Skeletal muscle satellite cell (primary cell): ENCODE results near the gene NCKAP5.

Experiments used
- H3K27me3 ChIP-seq: 2 replicates; pipeline ENCODE4 v1.7.0; 2013; ENCODE audit warnings: low read length; ENCODE audit not compliant: control insufficient read depth, insufficient read depth
- H3K36me3 ChIP-seq: 2 replicates; pipeline ENCODE4 v1.7.0; 2013; ENCODE audit warnings: mild to moderate bottlenecking, control low read depth, low read length; ENCODE audit not compliant: insufficient read depth
- H3K4me1 ChIP-seq: 2 replicates; pipeline ENCODE4 v1.7.0; 2013; ENCODE audit warnings: low read length; ENCODE audit not compliant: control insufficient read depth, insufficient read depth
- H3K4me2 ChIP-seq: 2 replicates; pipeline ENCODE4 v1.7.0; 2013; ENCODE audit warnings: mild to moderate bottlenecking, low read length
- H3K4me3 ChIP-seq: 2 replicates; pipeline ENCODE4 v1.7.0; 2013; ENCODE audit warnings: low read length
- H3K9ac ChIP-seq: 2 replicates; pipeline ENCODE4 v1.7.0; 2013; ENCODE audit warnings: mild to moderate bottlenecking, low read depth, low read length, moderate library complexity
- H3K9me3 ChIP-seq: replicated peaks from 2 replicates; pipeline ENCODE4 v1.7.0; 2013; ENCODE audit warnings: mild to moderate bottlenecking, control low read depth, low read length

NCKAP5 gene

DNA sequence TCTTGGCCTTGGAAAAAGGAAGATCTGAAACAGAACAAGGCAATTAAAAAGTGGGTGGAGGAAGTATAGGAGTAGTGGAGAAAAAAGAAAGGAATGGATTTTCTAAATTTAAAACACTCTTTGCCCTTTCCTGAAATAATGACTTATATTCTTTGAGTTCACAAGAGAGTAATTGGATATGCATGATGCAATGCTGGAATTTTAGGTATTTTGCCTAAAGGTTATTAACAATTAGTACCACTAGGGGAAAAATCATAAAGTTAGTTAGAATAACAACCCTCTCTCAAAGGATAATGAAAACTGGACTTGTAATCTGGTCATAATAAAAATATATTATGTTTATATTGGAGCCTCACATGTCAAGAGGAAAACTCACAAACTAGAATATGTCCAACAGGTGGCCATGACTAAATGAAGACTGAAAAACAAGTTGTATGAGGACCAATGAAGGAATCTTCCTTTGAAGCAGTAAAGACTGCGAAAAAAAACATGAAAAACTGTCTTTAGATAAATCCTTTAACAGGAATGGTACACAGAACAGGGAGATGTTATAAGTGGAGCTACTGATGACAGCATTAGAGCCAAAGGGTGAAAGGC lies 281.8 kb downstream of the NCKAP5 start:
- Histone ChIP-seq H3K9me3 (no peaks in the 10 kb centered on the region), H3K9ac (peak overlapping the region; percentile 54), H3K4me3 (no peak overlapping the region), H3K4me2 (no peak overlapping the region), H3K4me1 (peaks cover 33% of the 10 kb centered on the region), H3K36me3 (no peaks in the 10 kb centered on the region), H3K27me3 (no peaks in the 10 kb centered on the region)

DNA sequence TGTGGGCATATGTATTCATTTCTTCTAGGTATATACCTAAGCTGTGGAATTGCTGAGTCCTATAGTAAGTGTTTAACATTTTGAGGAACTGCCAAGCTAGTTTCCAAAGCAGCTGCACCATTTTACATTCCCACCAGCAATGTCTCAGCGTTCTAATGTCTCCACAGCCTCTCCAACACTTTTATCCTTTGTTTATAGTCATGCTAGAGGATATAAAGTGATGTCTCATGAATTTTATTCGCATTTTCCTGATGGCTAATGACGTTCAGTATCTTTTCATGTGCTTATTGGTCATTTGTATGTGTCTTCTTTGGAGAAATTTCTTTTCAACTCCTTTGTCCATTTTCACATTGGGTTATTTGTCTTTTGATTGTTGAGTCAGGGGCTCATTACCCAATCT lies 295.2 kb downstream of the NCKAP5 start:
- Histone ChIP-seq H3K9me3 (no peaks in the 10 kb centered on the region), H3K27me3 (no peaks in the 10 kb centered on the region), H3K36me3 (no peaks in the 10 kb centered on the region), H3K4me2 (no peak overlapping the region), H3K4me3 (no peak overlapping the region), H3K4me1 (no peaks in the 10 kb centered on the region), H3K9ac (no peak overlapping the region)

DNA sequence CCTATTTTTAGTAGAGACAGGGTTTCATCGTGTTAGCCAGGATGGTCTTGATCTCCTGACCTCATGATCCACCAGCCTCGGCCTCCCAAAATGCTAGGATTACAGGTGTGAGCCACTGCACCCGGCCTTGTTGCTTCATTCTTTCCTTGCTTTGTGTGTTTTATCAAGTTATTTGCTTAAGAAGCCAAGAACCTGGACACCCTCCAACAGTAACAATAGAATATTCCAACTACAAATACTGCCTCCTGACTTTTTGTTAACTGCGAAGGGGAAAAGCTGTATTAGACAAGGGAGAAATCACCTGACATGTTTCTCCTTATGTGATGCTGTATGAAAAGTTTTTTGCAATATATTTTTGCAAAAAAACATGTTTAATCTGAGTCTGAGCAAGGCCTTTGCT lies 297.2 kb downstream of the NCKAP5 start:
- Histone ChIP-seq H3K36me3 (no peaks in the 10 kb centered on the region), H3K4me2 (no peak overlapping the region), H3K4me1 (peaks cover 7% of the 10 kb centered on the region), H3K27me3 (no peaks in the 10 kb centered on the region), H3K9ac (no peak overlapping the region), H3K4me3 (no peak overlapping the region), H3K9me3 (no peaks in the 10 kb centered on the region)

DNA sequence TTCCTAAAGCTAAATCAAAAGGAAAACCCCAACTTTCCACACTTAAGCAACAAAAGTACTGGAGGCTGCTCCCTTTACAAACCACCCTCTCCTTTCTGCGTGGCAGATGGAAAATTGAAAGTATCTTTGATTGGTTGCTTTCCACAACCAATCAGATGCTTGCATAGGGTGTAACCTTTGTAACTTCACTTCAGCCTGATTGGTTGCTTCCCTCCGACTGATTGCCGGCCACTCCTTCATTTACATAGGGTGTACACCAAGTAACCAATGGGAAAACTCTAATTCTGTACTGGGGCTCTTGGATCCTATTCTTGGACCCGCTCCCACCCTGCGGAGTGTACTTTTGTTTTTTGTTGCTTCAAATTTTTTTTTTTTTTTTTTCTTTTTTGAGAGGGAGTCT lies 297.7 kb downstream of the NCKAP5 start:
- H3K9me3 ChIP-seq = no peaks in the 10 kb centered on the region
- H3K4me1 ChIP-seq = peaks cover 12% of the 10 kb centered on the region
- H3K9ac ChIP-seq = no peak overlapping the region
- no peak overlapping the region for H3K4me2 ChIP-seq
- no peak overlapping the region for H3K4me3 ChIP-seq
- no peaks in the 10 kb centered on the region for H3K36me3 ChIP-seq
- H3K27me3 ChIP-seq = no peaks in the 10 kb centered on the region

DNA sequence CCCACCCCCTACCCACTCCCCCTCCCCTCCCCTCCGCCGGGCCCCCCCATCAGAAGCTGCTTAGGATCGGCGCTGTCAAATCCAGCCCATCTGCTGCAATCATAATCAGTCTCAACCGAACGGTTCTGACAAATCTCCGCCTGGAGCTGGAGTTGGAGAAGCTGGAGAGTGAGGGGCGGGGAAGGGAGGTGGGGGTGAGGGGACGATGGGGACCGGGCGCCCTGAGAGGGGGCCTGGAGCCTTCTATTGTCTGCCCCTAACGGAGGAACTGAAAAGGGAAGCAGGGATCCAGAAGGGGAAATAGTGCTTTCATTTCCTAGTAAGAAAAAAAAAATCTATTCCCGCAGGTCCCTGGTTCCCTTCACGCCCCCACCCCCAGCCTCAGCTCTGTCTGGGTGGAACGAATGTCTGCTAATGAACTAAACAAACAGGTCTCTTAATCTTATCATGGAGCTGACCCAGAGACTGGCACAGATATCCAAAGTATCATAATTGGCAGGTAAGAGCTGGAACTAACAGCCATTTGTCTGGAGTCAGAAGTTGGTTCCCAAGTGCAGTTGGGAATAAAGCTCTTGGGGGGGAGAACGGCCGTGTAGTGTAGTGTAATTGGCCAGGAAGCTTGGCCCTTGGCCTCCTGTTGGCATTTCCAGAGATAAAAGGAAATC lies 301.2 kb downstream of the NCKAP5 start:
- no peaks in the 10 kb centered on the region for H3K9me3 ChIP-seq
- H3K27me3 ChIP-seq = no peaks in the 10 kb centered on the region
- H3K9ac ChIP-seq = peak overlapping the region; percentile 56
- H3K36me3 ChIP-seq = no peaks in the 10 kb centered on the region
- H3K4me1 ChIP-seq = peaks cover 14% of the 10 kb centered on the region
- peak overlapping the region; percentile 84 for H3K4me2 ChIP-seq
- peak overlapping the region; percentile 74 for H3K4me3 ChIP-seq

DNA sequence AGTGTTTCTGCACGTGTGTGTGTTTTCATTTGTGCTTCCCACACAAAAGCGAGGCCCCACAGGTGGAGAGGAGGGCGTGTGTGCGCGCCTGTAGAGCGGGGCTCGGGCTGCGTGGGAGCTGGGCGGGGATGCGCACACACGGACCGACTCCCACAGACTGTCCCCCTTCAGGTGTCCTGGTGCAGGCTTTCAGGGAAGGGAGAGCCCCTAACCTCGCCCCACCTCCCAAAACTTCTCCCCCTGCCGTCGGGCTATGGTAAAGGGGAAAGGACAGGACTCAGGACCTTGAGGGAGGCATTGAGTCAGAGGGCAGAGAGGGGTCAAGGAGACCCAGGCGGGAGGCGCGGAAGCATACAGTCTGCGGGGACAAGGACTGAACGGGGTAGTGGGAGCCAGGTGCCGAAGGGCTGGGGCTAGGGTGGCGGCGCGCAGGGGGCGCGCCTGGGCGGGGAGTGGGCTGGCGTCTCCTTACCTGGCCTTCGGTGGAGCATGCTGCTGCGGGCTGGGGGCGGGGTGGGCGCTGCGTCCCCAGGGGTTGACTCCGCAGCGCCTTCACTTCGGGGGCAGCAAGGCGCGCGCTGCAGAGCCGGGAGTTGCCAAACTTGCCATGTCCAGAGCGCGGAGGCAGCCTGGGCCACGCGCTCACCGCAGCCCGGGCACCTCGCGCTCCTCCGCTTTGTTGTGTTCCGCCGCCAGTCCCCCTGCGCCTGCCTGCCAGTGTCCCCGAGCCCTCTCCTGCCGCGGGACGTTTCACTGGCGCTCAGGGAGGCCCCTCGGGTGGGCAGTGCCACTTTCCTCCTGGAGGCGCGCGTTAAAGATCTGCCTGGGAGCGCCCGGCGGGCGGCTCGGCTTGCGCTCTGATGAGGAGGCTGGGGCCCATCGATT lies 302.0 kb downstream of the NCKAP5 start:
- Histone ChIP-seq H3K4me2 (peak overlapping the region; percentile 84), H3K4me3 (peak overlapping the region; percentile 74), H3K9me3 (no peaks in the 10 kb centered on the region), H3K9ac (peak overlapping the region; percentile 56), H3K27me3 (no peaks in the 10 kb centered on the region), H3K4me1 (peaks cover 14% of the 10 kb centered on the region), H3K36me3 (no peaks in the 10 kb centered on the region)

DNA sequence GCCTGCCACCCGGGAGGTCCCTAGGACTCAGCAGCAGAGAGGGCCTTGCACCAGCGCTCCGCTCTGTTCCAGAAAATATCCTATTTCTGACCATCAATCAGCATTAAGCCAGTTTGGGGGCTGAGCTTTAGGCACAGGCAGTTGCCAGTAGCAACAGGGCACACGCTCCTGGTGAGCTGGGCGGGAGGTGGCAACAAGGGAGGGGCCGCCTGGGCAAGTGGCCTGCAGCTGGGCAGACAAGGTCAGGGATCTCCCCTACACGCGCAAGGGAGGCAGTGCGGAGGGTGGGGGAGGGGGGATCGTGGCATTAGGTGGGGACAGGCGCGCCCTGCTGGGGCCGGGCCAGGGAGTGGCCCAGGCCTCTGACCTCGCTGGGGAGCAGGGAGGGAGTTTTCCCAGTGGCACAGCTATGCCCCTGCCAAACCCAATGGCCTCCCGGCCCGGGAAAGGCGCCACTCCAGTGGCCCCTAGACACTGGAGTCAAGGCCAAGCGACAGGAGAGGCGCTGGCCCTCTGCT lies 302.8 kb downstream of the NCKAP5 start:
- peak overlapping the region; percentile 56 for H3K9ac ChIP-seq
- H3K36me3 ChIP-seq = no peaks in the 10 kb centered on the region
- H3K27me3 ChIP-seq = no peaks in the 10 kb centered on the region
- peaks cover 14% of the 10 kb centered on the region for H3K4me1 ChIP-seq
- peak overlapping the region; percentile 74 for H3K4me3 ChIP-seq
- no peaks in the 10 kb centered on the region for H3K9me3 ChIP-seq
- H3K4me2 ChIP-seq = peak overlapping the region; percentile 84

DNA sequence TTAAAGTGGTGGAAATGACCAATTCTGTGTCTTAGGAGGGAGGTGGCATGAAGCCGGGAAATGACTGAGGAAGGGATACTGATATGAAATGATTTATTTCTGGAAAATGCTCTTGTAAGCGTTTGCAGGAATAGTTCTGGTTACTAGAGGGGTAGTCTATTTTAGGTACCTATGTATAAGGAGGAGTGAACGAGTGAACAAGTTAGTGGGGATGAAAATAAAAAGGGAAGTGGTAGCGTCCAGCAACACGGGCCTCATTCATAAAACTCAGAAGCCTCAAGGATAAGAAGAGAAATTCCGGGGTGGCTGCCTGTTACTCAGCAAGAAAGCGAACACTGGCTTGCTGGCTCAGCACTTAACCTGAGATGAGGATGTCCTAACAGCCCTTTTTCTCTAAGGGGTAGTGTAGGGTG lies 303.3 kb downstream of the NCKAP5 start:
- H3K36me3 ChIP-seq = no peaks in the 10 kb centered on the region
- no peak overlapping the region for H3K4me3 ChIP-seq
- H3K4me2 ChIP-seq = peak overlapping the region; percentile 84
- H3K9ac ChIP-seq = no peak overlapping the region
- H3K4me1 ChIP-seq = peaks cover 14% of the 10 kb centered on the region
- H3K9me3 ChIP-seq = no peaks in the 10 kb centered on the region
- no peaks in the 10 kb centered on the region for H3K27me3 ChIP-seq

DNA sequence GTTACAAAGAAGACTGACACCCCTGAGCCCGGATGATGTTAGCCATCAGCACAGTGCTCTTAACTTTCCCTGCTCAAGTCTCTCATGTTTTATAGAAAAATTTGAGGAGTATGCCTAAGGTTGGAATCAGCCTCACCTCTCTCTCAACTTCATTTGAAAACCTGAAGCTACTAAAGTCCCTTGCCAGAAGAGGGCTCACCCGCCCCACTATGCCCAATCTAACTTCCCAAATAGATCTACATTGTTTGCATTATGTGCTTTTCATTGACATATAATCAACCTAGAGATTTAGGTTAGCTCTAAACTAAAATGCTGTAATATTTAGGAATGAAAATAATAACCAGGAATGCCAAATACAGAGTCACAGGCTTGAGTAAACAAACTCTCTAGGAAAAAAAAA lies 305.4 kb downstream of the NCKAP5 start:
- H3K9ac ChIP-seq = no peak overlapping the region
- no peak overlapping the region for H3K4me2 ChIP-seq
- H3K9me3 ChIP-seq = no peaks in the 10 kb centered on the region
- H3K4me3 ChIP-seq = no peak overlapping the region
- H3K36me3 ChIP-seq = no peaks in the 10 kb centered on the region
- H3K27me3 ChIP-seq = no peaks in the 10 kb centered on the region
- H3K4me1 ChIP-seq = peaks cover 14% of the 10 kb centered on the region

DNA sequence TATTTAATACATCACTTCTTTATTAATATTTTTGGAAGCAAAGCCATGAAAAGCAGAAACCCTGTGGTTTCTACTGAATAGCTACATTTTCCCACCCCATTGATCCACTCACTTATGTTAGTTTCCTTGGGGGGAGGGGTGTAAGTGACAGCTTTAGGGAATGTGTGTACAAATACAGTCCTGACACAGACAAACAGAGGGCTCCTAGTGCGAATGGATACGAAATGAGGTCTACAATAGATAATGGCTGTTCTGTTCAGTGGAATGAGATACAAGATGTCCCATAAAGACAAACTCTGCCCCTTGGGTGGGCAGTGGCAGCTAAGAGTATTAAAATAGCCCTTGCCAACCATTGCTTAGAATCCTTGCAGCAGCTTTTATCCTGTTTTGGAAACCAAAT lies 312.9 kb downstream of the NCKAP5 start:
- H3K4me3 ChIP-seq = no peak overlapping the region
- H3K36me3 ChIP-seq = no peaks in the 10 kb centered on the region
- no peak overlapping the region for H3K4me2 ChIP-seq
- H3K9me3 ChIP-seq = no peaks in the 10 kb centered on the region
- no peaks in the 10 kb centered on the region for H3K4me1 ChIP-seq
- no peak overlapping the region for H3K9ac ChIP-seq
- no peaks in the 10 kb centered on the region for H3K27me3 ChIP-seq

DNA sequence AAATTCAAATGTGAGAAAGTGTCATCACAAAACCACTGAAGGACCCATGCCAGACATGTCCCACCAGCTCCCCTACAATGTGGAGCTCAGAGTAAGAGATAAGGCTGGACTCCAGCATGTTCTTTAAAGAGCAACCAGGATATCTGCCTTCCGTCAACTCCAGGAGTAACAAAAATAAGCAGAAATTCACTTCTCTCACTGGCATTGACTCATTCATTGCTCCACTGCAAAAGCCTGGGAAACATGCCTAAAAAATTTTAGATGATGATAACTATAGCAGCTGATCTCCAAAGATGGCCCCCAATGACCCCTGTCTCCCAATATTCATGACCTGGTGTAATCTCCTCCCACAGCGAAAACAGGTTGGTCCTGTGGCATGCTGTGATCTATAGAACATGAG lies 314.5 kb downstream of the NCKAP5 start:
- no peak overlapping the region for H3K9ac ChIP-seq
- H3K4me2 ChIP-seq = no peak overlapping the region
- H3K27me3 ChIP-seq = no peaks in the 10 kb centered on the region
- H3K9me3 ChIP-seq = no peaks in the 10 kb centered on the region
- no peak overlapping the region for H3K4me3 ChIP-seq
- no peaks in the 10 kb centered on the region for H3K36me3 ChIP-seq
- H3K4me1 ChIP-seq = no peaks in the 10 kb centered on the region
